ENCODE data around the gene MIEF2.

DNA sequence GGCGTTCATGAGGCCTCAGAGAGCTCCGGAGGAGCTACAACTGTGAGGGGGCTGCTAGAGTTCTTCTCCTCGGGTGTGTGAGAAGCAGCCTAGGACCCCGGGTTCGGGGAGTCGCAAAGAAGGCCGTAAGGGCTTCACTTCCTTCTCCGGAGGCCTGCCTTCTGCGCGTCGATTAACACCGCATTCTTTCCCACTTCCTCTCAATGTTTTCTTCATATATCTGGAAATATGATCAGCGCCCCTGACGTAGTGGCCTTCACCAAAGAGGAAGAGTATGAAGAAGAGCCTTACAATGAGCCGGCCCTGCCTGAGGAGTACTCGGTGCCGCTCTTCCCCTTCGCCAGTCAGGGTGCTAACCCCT is 55.1 kb downstream of the MIEF2 start:
- TF ChIP-seq, protein P1, sequence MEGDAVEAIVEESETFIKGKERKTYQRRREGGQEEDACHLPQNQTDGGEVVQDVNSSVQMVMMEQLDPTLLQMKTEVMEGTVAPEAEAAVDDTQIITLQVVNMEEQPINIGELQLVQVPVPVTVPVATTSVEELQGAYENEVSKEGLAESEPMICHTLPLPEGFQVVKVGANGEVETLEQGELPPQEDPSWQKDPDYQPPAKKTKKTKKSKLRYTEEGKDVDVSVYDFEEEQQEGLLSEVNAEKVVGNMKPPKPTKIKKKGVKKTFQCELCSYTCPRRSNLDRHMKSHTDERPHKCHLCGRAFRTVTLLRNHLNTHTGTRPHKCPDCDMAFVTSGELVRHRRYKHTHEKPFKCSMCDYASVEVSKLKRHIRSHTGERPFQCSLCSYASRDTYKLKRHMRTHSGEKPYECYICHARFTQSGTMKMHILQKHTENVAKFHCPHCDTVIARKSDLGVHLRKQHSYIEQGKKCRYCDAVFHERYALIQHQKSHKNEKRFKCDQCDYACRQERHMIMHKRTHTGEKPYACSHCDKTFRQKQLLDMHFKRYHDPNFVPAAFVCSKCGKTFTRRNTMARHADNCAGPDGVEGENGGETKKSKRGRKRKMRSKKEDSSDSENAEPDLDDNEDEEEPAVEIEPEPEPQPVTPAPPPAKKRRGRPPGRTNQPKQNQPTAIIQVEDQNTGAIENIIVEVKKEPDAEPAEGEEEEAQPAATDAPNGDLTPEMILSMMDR (IDR thresholded peaks at IDR 0.05; ENCODE audit: insufficient read depth, low read length): no peak
- no peak for TF ChIP-seq POLR2AphosphoS5 (IDR thresholded peaks at IDR 0.05; ENCODE audit: low read depth)

All from HL-60 (cell line).